Myocyte (in vitro differentiated cells): Measurements from ENCODE around the gene CXXC1. TPM values are rescaled to one million over a fixed set of nuclear protein-coding genes. Genes with fewer than 3 reads are reported as not detected.

Source experiments
- DNase-seq: peaks from one replicate; pipeline ENCODE4 v3.0.0-alpha.2; 2012; ENCODE audit warnings: low read depth
- total RNA-seq: library from RNA; depleted of rRNA; stranded (reverse); fragments of >200 nt; gene quantifications from 2 replicates; pipeline ENCODE4 v1.2.3, GENCODE V29; 2014

The CXXC1 gene
- total RNA-seq, 1 donor from 2014 or later, result 33.4 TPM

DNA sequence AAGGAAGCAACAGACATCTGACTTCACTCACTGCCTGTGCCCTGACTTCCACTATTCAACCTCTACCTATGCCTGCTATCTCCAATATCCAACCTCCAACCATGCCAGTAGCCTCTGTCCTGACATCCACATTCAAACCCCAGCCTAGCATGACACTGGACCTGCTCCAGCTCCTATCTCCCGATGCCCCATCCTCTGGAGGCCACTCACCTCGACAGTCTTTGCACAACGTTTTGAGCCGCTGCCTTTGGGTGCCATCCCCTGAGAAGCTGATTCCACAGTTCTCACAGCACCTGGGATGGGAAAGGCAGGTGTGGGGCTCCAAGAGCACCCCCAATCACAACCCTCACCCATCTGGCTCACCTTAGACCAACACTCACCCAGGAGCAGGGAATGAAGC lies 11.0 kb downstream of the CXXC1 start:
- no peak for DNase-seq

DNA sequence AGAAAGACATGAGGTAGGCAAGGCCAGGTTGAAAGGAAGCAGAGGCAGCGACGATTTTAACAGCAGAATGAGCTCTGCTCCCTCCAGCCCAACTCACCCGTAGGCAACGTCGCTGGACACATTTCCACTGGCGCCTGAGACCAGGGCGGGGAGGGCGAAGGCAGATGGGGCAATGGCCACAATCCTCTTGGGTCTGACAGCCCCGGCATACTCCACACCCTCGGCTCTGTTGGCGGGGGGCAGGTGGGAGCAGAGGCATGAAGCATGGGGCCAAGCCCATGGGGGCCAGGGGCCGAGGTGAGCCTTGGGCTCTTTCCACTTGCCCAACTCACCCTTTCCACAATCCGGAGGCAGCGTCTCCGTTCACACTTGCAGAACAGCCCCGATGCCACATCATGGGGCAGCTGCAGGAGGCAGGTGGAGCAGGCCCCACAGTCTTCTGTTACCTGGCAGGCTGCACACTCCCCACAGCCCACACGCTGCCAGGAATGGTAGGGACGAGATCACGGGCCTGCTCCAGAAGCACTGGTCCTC lies 11.9 kb downstream of the CXXC1 start:
- DNase-seq, result no peak

DNA sequence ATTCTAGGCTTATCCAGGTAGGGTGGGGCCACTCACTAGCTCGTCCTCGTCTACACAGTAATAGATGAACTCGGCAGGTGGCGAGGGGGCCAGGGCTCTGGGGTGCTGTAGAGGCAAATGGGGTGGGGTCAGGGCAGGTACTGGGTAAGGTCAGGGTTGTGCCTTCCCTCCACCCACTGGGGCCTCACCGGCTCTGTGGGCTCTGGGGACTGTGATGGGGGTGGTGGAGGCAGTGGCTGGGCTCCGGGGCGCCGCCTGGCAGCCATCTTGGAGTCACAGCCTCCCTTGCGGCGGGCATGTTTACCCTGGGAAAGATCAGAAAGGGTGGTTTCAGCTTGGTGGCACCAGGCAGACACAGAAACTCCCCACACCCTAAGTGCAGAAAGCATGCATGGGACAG lies 12.6 kb downstream of the CXXC1 start:
- no peak for DNase-seq

- no peak for DNase-seq
Observed at GRCh38 chr18:50274044-50274442, 13.4 kb downstream of the CXXC1 start.

DNA sequence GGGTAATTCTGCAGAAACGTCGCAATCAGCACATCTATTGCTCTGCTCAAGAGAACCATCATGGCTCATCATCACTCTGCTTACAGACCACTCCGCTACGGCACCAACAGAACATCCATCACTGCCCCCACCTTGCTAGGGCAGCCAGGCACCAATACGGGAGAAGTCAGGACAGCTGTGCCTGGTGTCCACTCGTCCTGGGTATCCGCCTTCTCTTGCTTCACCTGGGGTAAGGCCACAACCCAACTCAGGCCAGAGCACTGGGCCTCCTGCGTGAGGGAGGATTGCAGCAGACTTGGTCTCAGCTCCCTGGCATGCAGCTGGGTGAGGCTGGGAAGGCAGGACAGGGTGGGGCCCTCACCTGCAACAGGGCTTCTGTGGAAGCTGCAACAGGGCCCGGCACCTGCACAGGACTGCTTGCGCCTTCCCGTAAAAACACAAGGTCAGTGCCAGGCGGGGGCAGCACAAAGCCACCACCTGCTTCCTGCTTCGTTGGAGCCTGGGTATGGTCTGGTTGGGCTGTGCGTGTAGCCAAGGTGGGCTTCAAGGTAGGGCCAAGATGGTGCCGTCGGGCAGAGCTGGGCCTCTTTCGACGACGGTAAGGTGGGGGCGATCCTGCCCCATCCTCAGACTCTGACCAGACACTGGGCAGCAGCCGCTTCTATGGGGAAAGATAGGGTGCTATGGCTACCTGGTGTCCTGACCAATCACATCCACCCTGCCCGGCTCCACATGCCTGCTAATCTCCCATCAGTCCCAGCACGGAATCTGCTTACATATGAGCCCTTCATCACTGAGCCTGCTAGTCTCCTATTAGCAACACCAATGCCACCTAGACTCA lies 14.1 kb downstream of the CXXC1 start:
- no peak for DNase-seq

GRCh38 chr18:50272568-50272967 lies 14.9 kb downstream of the CXXC1 start:
- no peak for DNase-seq

DNA sequence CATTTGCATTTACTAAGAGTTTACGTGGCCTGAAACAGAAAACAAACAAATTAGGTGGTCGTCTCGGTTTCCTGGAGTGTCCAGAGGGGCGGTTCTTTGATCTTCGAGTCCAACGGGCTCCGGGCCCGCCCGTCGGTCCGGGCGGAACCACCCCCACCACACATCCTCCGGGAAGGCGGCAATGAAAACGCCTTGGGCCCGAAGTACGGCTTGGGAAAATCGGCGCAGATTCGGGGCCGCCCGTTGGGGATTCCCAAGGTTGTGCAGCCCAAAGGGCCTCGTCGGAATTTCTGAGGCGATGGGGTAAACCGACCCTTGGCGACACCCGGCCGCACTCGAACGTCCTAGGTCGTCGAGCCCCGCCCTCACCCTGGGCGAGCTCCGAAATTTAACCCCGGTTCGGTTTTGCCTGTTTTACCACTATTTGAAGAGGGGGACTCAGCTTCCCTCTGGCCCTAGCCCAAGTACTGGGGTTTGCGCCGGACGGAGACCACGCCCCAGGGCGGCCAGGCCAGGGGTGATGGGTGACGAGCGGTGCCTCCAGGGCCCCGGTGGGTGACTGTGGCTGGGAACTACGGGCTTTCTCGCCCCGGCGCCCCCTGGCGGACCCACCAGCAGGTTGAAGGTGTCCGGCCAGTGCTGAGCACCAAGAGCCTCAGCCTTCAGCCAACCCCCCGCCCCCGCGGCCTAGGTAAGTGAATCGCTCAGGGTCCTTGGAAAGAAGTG lies 19.3 kb downstream of the CXXC1 start:
- DNase-seq, result no peak

GRCh38 chr18:50266248-50266704 lies 21.2 kb downstream of the CXXC1 start, which contains the start of gene CFAP53:
Gene CFAP53 (minus strand): TSS chr18:50266495. CDS start chr18:50266404, 91 bp downstream.
- DNase-seq, result peak; percentile 87

DNA sequence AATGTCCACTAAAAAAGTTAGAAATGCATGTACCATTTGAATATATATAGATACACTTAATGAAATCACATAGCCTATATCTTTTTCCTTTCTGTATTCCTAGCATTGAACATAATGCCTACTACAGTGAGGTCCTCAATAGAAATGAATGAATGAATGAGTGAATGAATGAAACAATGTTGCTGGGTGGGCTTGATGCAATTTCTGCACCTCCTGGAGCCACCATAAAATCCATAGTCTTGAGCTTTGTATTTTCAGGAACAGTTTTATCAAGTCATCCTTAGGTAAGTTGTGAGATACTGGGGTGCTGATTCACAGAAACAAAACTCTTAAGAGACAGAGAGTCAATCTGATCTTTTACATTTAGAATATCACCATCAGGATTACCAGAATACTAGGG lies 24.5 kb downstream of the CXXC1 start:
- no peak for DNase-seq

DNA sequence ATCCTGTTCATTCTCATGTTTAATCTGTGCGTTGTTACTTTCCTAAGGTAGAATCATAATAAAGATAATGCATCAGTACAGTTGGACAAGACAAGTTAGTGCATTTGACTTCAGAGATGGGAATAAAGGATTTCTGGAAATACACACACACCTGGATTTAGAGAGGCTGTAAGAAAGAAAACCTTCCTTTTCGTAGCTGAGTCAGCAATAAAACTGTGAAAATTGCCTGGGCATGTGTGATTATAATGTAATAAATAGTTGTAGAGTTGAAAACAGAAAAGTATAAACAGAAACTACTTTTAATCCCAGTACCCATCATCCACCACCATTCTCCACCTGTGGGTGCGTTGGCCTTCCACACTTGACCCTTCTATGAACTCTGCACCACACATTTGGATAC lies 36.6 kb downstream of the CXXC1 start:
- no peak for DNase-seq

GRCh38 chr18:50249576-50249975 lies 37.9 kb downstream of the CXXC1 start:
- no peak for DNase-seq

GRCh38 chr18:50247561-50247960 lies 39.9 kb downstream of the CXXC1 start:
- DNase-seq, result no peak

DNA sequence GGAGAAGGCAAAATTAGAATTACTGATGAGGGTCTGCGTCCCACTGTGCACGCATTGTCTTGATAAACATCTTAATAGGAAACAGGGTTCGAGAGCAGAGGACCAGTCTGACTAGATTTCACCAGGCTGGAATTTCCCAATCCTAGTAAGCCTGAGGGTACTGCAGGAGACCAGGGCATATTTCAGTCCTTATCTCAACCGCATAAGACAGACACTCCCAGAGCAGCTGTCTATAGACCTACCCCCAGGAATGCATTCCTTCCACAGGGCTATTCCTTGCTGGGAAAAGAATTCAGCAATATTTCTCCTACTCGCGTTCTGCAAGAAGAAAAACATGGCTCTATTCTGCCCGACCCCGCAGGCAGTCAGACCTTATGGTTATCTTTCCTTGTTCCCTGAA lies 45.7 kb downstream of the CXXC1 start:
- DNase-seq, result peak; percentile 22

- no peak for DNase-seq
Observed at GRCh38 chr18:50240080-50240563, 47.4 kb downstream of the CXXC1 start.

GRCh38 chr18:50232419-50232818 lies 55.1 kb downstream of the CXXC1 start:
- no peak for DNase-seq

Other genes with a start within 250 kb of the CXXC1 start
- 14.7 and 24.8 TPM in 2 replicates for gene MYO5B, start 92.5 kb downstream of the CXXC1 start, total RNA-seq
- 0.10 and 0.27 TPM in 2 replicates for gene CFAP53, start 21.2 kb downstream of the CXXC1 start, total RNA-seq
- gene MBD1, start 6.2 kb downstream of the CXXC1 start, total RNA-seq, result 81.3 and 83.9 TPM in 2 replicates
- gene SKA1, start 87.4 kb upstream of the CXXC1 start, total RNA-seq, result 0.10 and 0.11 TPM in 2 replicates